Central memory CD4-positive, alpha-beta T cell (primary cell): Measurements from ENCODE around the gene PSME1.

Experiments used
- DNase-seq: peaks from one replicate; pipeline ENCODE4 v3.0.0; 2022
- total RNA-seq, 3 experiments: gene quantifications; one replicate each; lab custom pipeline; 2026; lab: John Stamatoyannopoulos, UW

Gene PSME1
- total RNA-seq = 81.8 to 253 (median 177) reads per million in 3 experiments

DNA sequence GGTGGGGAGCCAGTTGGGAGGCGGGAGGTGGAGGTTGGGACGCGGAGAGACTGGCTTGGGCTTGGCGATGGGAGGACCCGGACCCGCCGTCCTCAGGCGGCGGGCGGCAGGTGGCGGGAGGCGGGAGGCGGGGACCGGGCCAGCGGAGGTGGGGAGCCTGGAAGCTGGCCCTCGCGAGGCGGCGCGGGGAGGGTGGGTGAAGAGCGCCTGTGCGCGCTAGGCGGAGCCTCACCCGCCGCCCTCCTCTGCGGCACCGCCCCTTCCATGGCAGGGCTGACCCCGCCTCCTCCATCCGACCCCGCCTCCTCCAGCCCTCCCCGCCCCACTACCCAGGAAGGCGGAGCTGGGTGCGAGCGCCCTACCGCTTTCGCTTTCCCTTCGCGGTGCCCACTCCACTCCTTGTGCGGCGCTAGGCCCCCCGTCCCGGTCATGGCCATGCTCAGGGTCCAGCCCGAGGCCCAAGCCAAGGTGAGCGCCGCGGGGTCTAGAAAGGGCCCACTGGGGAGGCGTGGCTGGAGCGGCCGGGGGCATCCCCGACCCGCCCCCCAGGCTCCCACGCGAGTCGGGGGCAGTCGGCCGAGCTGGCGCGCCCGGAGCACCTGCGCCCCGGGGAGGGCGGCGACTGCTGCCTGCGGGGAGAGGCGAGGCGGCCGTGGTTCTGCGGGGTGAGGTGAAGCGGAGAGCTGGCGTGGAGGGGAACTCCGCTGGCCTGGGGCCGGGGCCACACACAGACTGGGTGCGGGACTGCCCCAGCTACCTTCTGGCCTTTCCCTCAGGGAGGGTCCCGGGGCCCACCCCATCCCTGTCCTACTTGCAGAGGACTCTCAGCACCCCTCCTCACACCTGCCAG is at the start of gene PSME1:
Gene PSME1, plus strand, starts transcription at position 361 of the 850 bp plus-strand sequence. Its CDS starts 69 bp downstream, at position 430.
- peak; percentile 90 for DNase-seq

- no peak for DNase-seq
Observed at GRCh38 chr14:24087004-24087403, 49.0 kb upstream of the PSME1 start.

DNA sequence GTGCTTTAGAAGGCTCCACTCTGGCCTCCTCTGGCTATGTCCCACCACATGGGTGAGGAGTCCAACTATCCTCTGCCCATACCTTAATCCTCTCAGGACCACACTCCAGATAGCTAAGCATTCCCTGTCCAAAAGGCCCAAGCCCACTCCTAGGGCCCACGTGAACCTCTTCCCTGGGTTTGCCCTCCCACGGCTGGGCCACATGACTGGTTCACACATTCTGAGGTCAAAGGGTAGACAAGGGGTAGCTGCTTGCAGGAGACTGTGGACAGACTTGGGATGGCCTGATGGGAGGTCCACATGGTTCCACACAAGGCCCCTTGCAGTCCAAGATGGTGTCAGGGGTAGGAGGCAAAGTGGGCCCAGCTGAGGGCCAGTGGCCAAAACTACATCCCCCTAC is 47.9 kb upstream of the PSME1 start:
- DNase-seq = no peak

DNA sequence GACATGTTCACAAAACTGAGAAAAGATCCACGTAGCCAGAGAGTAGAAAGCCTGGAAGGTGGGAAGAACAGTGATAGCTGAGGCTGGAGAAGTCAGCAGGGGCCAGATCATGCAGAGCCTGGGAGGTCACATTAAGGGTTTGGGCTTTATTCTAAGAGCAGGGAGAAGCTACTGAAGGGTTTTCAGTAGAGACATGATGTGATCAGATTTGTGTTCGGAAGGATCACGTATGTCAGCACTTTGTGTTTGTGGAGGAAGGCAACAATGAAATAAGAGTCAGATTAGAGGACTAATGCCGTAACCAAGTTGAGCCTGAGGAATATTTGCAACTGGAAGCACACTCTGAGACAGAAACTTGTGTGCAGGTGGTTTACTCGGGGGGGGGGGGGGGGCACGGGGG is 46.1 kb upstream of the PSME1 start:
- DNase-seq = no peak

DNA sequence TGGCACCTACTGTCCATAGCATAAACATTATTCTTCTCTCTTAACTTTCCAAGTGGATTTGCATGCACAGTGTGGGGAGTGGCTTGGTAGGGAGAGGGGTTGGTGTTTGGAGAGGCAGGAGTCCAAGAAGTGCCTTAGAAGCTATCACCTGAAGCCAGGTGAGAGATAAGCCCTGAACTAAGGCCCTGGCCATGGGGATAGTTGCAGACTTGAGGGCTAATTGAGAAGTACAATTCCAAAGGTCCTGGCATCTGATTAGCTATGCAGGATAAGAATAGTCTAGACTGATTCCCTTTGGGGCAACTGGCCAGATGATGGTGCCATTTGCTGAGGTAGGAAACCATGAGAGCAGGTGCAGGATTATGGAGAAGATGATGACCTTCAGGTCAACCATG is 43.9 kb upstream of the PSME1 start:
- DNase-seq = no peak

- DNase-seq = no peak
Observed at GRCh38 chr14:24092505-24093206, 43.3 kb upstream of the PSME1 start.

- DNase-seq = no peak
Observed at GRCh38 chr14:24093207-24093900, 42.6 kb upstream of the PSME1 start.

DNA sequence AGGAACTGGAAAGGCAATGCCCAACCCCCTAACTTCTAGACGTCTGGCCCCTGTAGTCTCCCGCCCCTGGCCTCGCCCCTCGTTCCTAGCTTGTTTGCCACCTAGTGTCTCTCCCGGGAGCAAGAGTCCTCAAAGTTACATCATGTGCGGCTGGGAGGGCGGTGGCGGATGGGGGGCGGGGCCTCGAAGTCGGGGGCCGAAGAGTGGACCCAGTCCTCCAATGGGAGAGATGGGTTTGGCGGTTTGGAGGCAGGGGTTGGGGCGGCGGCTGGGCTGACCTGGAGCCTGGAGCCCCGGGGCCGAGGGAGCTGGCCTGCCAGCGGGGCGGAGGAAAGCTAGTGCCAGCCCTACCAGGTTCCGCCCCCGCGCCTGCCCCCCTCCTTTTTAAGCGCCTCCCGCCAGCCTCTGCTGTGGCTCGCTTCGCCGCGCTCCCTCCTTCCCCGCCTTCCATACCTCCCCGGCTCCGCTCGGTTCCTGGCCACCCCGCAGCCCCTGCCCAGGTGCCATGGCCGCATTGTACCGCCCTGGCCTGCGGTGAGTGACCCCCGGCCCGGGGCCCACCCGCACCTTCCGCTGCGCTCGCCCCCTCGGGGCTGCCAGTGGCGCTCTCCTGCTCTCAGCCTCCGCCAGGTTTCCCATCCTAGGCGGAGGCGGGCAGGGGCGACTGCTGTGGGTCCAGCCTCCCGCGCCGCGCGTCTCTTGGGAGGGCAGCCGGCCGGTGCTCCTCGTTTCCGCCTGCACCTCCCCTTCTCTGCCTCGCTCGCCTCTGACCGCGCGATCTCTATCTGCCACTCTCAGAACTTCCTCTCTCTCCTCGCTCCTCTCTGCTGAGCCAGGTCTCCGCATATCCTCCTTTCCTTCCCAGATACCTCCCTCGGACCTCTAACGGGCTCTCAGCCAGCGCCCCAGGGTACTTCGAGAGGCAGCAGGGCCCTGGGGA is 41.8 kb upstream of the PSME1 start, which contains the start of gene PCK2:
Gene PCK2, plus strand, starts transcription at position 411 of the 940 bp plus-strand sequence. Its CDS starts 95 bp downstream, at position 506.
- DNase-seq = peak; percentile 54

GRCh38 chr14:24094841-24095270 is 41.1 kb upstream of the PSME1 start:
- no peak for DNase-seq

DNA sequence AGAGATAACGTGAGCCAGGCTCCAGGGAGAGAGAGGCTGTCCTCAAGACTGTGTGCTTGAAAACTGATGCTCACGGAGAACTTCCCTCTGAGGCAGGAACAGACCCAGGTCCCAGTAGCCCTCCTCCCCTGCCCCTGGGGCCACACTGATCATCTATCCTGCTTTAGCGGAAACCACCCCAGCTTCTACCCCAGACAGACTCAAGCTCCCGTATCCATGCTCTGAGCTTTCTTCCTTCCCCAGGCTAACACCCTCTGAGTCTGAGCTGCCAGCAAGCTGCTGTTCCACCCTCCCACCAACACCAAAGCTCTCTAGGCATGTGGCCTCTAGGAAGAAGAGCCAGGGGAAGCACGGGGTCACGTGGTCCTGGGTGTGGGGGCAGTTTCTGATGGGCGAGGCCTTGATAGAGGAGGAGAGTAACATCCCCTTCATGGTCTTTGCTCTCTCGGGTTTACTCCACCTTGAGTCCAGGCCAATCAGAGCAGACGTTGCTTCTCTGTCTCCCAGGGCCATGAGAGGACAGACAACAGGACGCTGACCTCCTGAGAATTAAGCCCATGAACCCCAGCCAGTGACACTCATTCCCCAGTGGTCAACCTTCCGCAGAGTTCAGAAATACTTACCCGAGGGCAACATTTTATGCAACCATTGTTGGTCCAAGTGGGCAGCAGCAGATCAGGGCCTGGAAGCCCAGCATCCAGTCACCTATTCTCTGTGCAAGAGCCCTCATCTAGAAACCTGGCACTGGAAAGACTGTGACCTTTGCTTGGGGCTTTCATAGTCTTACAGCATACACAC is 40.5 kb upstream of the PSME1 start:
- DNase-seq = no peak

GRCh38 chr14:24096545-24097181 is 39.3 kb upstream of the PSME1 start:
- DNase-seq = no peak

DNA sequence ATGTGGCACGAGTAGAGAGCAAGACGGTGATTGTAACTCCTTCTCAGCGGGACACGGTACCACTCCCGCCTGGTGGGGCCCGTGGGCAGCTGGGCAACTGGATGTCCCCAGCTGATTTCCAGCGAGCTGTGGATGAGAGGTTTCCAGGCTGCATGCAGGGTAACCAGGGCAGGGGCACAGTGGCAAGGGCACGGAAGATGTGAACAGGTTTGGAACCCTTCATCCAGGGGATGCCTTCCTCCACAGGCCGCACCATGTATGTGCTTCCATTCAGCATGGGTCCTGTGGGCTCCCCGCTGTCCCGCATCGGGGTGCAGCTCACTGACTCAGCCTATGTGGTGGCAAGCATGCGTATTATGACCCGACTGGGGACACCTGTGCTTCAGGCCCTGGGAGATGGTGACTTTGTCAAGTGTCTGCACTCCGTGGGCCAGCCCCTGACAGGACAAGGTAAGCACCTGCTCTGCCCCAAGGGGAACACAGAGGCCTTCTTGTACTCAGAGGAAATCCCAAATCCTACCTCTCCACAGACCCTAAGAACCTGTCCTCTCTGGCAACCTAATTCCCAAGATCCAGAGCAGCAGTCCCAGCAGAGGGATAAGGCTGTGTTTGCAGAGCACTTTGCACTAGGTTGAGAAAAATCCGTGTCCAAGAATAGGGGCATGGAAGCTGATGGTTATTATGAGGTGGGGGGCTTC is 37.6 kb upstream of the PSME1 start:
- no peak for DNase-seq

DNA sequence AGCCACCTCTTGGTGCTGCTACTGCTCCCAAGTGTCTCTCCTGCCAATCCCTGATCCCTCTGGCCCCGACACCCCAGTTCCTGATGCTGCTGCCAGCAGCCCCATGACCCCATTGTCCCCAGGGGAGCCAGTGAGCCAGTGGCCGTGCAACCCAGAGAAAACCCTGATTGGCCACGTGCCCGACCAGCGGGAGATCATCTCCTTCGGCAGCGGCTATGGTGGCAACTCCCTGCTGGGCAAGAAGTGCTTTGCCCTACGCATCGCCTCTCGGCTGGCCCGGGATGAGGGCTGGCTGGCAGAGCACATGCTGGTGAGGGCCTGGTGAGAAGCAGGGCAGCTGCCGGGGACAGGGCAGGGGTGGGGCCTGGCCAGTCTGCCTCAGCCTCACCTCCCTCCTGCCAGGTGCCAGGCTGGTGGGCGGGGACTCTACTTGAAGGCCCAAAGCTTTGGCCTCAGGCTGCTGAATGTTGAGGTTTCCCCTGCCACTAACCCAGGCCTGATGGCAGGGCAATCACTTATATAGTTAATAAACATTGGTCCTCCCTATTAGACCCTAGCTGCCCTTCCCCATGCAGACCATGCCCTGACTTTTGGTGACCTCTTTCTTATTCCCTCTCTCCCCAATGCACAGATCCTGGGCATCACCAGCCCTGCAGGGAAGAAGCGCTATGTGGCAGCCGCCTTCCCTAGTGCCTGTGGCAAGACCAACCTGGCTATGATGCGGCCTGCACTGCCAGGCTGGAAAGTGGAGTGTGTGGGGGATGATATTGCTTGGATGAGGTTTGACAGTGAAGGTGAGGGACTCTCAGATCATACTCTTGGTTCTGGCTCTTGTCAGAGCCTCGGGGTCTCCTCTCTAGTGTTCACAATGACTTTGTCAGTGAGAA is 36.8 kb upstream of the PSME1 start:
- no peak for DNase-seq

DNA sequence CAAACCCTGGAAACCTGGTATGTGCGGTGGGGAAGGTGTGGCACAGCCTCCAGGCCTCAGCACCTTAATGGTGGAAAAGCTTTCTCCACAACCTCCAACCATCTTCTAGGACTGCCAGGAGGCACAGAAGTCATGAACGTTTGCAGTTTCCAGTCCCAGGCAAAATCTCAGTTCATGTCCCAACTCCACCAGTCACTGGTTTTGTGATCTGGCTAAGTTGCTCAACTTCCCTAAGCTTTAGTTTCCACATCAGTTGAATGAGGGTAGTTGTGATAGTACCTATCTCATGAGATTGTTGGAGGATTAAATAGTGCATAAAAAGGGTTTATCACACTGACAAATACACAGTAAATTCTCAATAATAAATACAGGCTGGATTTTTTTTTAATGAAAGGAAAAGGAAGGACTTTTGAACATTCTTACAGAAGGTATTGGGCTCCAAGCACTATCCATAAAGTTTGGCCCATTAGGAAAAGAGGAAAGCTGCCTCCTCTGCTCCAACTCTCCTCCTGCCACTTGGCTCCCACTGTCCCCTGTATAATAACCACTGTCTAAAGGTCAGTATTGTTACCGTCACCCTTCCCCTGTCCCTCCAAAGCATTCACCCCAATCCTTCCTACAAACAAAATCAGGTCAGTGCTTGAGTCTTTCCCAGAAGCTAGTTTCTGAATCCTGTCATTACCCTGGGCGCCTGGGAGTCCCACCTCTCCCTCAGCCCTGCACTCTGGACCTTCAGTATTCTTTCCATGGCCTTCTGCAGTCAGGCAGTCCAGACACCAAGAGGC is 35.6 kb upstream of the PSME1 start:
- no peak for DNase-seq

- no peak for DNase-seq
Observed at GRCh38 chr14:24100982-24101494, 35.0 kb upstream of the PSME1 start.

DNA sequence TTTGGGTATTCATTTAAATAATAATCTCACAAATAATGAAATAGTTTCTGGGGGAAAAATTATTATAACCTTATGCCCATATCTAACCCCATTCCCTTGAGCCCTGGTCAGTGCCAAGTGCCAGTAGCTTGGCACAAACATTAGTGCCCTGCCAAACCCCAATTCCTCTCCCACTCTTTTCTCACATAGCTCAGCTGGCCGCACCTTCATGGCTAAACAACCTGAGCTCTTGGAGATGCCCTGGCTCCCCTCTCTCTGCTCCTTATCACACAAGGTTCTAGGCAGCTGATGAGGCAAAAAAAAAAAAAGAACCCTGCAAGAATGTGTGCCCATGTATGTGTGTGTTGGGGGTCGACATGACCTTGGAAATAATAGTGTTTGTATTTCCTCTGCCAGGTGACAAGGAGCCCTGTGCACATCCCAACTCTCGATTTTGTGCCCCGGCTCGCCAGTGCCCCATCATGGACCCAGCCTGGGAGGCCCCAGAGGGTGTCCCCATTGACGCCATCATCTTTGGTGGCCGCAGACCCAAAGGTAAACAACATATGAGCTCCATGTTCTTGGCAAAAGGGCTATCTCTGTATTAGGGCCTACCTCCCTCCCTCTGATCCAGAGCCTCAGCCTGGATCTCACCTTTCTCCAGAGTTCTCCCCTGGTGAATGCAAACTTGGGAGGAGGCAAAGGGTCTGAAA is 33.5 kb upstream of the PSME1 start:
- no peak for DNase-seq

GRCh38 chr14:24103451-24103850 is 32.5 kb upstream of the PSME1 start:
- no peak for DNase-seq
